H1 (cell line): Measurements from ENCODE around the gene TBX21. TPM values are rescaled to one million over a fixed set of nuclear protein-coding genes. Genes with fewer than 3 reads are reported as not detected.
A peak's percentile ranks its signal among the peaks of the same experiment; 100 is the strongest.

Source experiments
- CTCF ChIA-PET: fragments of 300-600 bp; sonication (Branson Sonifier 250); formaldehyde crosslinking; loops from one replicate; lab custom pipeline; 2021; ENCODE audit not compliant: partially characterized antibody; lab: Charles Lee
- POLR2A ChIA-PET: fragments of 300-600 bp; sonication (Branson Sonifier 250); formaldehyde crosslinking; loops from one replicate; lab custom pipeline; 2021; ENCODE audit warnings: inconsistent platforms; ENCODE audit not compliant: partially characterized antibody; lab: Charles Lee
- DNase-seq, 2 experiments: peaks; one replicate each; pipeline versions ENCODE4 v3.0.0 to v3.0.0-alpha.2; 2010 to 2022; ENCODE audit warnings: low spot score in 2 of 2, low read depth in 1 of 2, mixed read lengths in 1 of 2
- FAIRE-seq: peaks from 2 replicates; lab custom pipeline; 2011; peaks lifted over from hg19 to GRCh38; lab: Jason Lieb, UNC
- H2AFZ ChIP-seq: 2 replicates; pipeline ENCODE4 v1.8.1; 2012; ENCODE audit warnings: low read length, inconsistent platforms
- H2AK5ac ChIP-seq: 2 replicates; pipeline ENCODE4 v1.6.1; 2013; ENCODE audit warnings: low read depth, low read length
- H2BK120ac ChIP-seq: replicated peaks from 2 replicates; pipeline ENCODE3; 2013; ENCODE audit warnings: low read depth, low read length, inconsistent platforms
- H2BK12ac ChIP-seq: 2 replicates; pipeline ENCODE4 v1.6.1; 2013; ENCODE audit warnings: low read depth, low read length
- H2BK15ac ChIP-seq: 2 replicates; pipeline ENCODE4 v1.6.1; 2013; ENCODE audit warnings: low read length
- H2BK20ac ChIP-seq: 2 replicates; pipeline ENCODE4 v1.6.1; 2013; ENCODE audit warnings: low read length
- H2BK5ac ChIP-seq: 2 replicates; pipeline ENCODE4 v1.6.1; 2013; ENCODE audit warnings: low read depth, low read length
- H3K14ac ChIP-seq: 2 replicates; pipeline ENCODE4 v1.6.1; 2013; ENCODE audit warnings: inconsistent platforms; ENCODE audit not compliant: insufficient read length
- H3K18ac ChIP-seq: 2 replicates; pipeline ENCODE4 v1.6.1; 2013; ENCODE audit warnings: low read length; ENCODE audit errors: extremely low read depth
- H3K23ac ChIP-seq: 2 replicates; pipeline ENCODE4 v1.6.1; 2013; ENCODE audit warnings: inconsistent platforms; ENCODE audit not compliant: insufficient read length
- H3K23me2 ChIP-seq: 2 replicates; pipeline ENCODE4 v1.6.1; 2013; ENCODE audit warnings: low read depth, low read length
- H3K27ac ChIP-seq: 2 replicates; pipeline ENCODE4 v1.6.1; 2011; ENCODE audit warnings: low read depth, low read length, inconsistent platforms
- H3K27me3 ChIP-seq, 4 experiments: replicated peaks in 1 of 4; 1 replicate in 1 of 4; 2 replicates in 3 of 4; pipeline versions ENCODE4 v1.6.1 to v1.8.1; 2011 to 2013; ENCODE audit warnings: low read length in 3 of 4, mild to moderate bottlenecking in 3 of 4, inconsistent platforms in 2 of 4, mixed read lengths in 2 of 4, moderate library complexity in 1 of 4; ENCODE audit not compliant: control insufficient read depth in 3 of 4, insufficient read depth in 3 of 4; ENCODE audit errors: extremely low read depth in 1 of 4
- H3K36me3 ChIP-seq, 4 experiments: 2 replicates each; pipeline versions ENCODE4 v1.6.1 to v1.8.1; 2011 to 2013; ENCODE audit warnings: mild to moderate bottlenecking in 4 of 4, low read length in 3 of 4, moderate library complexity in 2 of 4, control low read depth in 1 of 4, inconsistent platforms in 1 of 4; ENCODE audit not compliant: insufficient read depth in 4 of 4, control insufficient read depth in 2 of 4
- H3K4ac ChIP-seq: replicated peaks from 2 replicates; pipeline ENCODE3; 2013; ENCODE audit warnings: low read length, low read depth, mixed read lengths, inconsistent platforms; ENCODE audit not compliant: insufficient read length
- H3K4me1 ChIP-seq, 4 experiments: replicated peaks in 1 of 4; 1 replicate in 1 of 4; 2 replicates in 3 of 4; pipeline versions ENCODE4 v1.6.1 to v1.8.1; 2011 to 2013; ENCODE audit warnings: low read length in 3 of 4, inconsistent platforms in 2 of 4, mixed read lengths in 1 of 4; ENCODE audit not compliant: insufficient read depth in 4 of 4, control insufficient read depth in 3 of 4
- H3K4me2 ChIP-seq, 2 experiments: 2 replicates each; pipeline versions ENCODE4 v1.6.1 to v1.8.1; 2011 to 2013; ENCODE audit warnings: low read depth in 2 of 2, low read length in 2 of 2, control low read depth in 1 of 2, inconsistent platforms in 1 of 2, mild to moderate bottlenecking in 1 of 2; ENCODE audit not compliant: insufficient read depth in 1 of 2
- H3K4me3 ChIP-seq, 4 experiments: fragments of 200-600, 300-600 bp in 1 of 4; sonication (generic), shearing (Covaris generic), sonication (Bioruptor Twin) in 1 of 4; 2 replicates each; pipeline versions ENCODE4 v1.5.1 to v1.8.1; 2011 to 2016; ENCODE audit warnings: low read length in 4 of 4, low read depth in 3 of 4, control low read depth in 2 of 4, inconsistent platforms in 2 of 4, mild to moderate bottlenecking in 2 of 4, mixed read lengths in 1 of 4, moderate library complexity in 1 of 4; ENCODE audit not compliant: insufficient read depth in 2 of 4; ENCODE audit errors: extremely low read depth in 1 of 4
- H3K56ac ChIP-seq: replicated peaks from 2 replicates; pipeline ENCODE3; 2013; ENCODE audit warnings: low read depth, mild to moderate bottlenecking, mixed read lengths, low read length, inconsistent platforms; ENCODE audit not compliant: insufficient read length
- H3K79me1 ChIP-seq: 2 replicates; pipeline ENCODE4 v1.6.1; 2013; ENCODE audit warnings: low read depth, low read length, control low read depth
- H3K79me2 ChIP-seq, 2 experiments: 2 replicates each; pipeline versions ENCODE4 v1.6.1 to v1.8.1; 2012 to 2013; ENCODE audit warnings: low read length in 2 of 2, mild to moderate bottlenecking in 2 of 2, inconsistent platforms in 1 of 2; ENCODE audit not compliant: insufficient read depth in 2 of 2, control insufficient read depth in 1 of 2
- H3K9ac ChIP-seq, 4 experiments: replicated peaks in 1 of 4; 1 replicate in 1 of 4; 2 replicates in 3 of 4; pipeline versions ENCODE4 v1.6.1 to v1.8.1; 2011 to 2013; ENCODE audit warnings: low read depth in 3 of 4, low read length in 3 of 4, control low read depth in 2 of 4, mild to moderate bottlenecking in 2 of 4, moderate library complexity in 2 of 4, inconsistent platforms in 1 of 4; ENCODE audit errors: extremely low read depth in 1 of 4
- H3K9me3 ChIP-seq, 2 experiments: 2 replicates each; pipeline versions ENCODE4 v1.6.1 to v1.8.1; 2012 to 2013; ENCODE audit warnings: mild to moderate bottlenecking in 2 of 2, moderate library complexity in 2 of 2, control low read depth in 1 of 2, inconsistent platforms in 1 of 2, low read depth in 1 of 2, low read length in 1 of 2, mixed read lengths in 1 of 2; ENCODE audit not compliant: insufficient read depth in 2 of 2
- H4K20me1 ChIP-seq, 2 experiments: replicated peaks in 1 of 2; 2 replicates each; pipeline versions ENCODE3 to v1.8.1; 2011 to 2013; ENCODE audit warnings: inconsistent platforms in 2 of 2, low read length in 2 of 2, mild to moderate bottlenecking in 1 of 2; ENCODE audit not compliant: insufficient read depth in 2 of 2, control insufficient read depth in 1 of 2
- H4K5ac ChIP-seq: 2 replicates; pipeline ENCODE4 v1.6.1; 2013; ENCODE audit warnings: low read length, low read depth, mixed read lengths, inconsistent platforms; ENCODE audit not compliant: insufficient read length
- H4K8ac ChIP-seq: 2 replicates; pipeline ENCODE4 v1.8.0; 2013; ENCODE audit warnings: mild to moderate bottlenecking, moderate library complexity, low read length, inconsistent platforms; ENCODE audit not compliant: insufficient read depth; ENCODE audit errors: extremely low read depth
- H4K91ac ChIP-seq: replicated peaks from 2 replicates; pipeline ENCODE3; 2013; ENCODE audit warnings: low read length, mixed read lengths, inconsistent platforms; ENCODE audit not compliant: insufficient read length
- CREB1 ChIP-seq: IDR thresholded peaks from 2 replicates; pipeline ENCODE4 v1.6.1; 2012; ENCODE audit warnings: inconsistent platforms
- POLR2A ChIP-seq, 2 experiments: IDR thresholded peaks; 1 replicate in 1 of 2; 2 replicates in 1 of 2; pipeline ENCODE4 v1.6.1; 2011; ENCODE audit warnings: low read depth in 2 of 2, low read length in 2 of 2, mild to moderate bottlenecking in 2 of 2; ENCODE audit errors: control extremely low read depth in 1 of 2
- POLR2AphosphoS5 ChIP-seq: IDR thresholded peaks from 2 replicates; pipeline ENCODE4 v1.6.1; 2011; ENCODE audit warnings: low read depth, low read length
- TCF12 ChIP-seq: IDR thresholded peaks from 2 replicates; pipeline ENCODE4 v1.6.1; 2011; ENCODE audit warnings: low read depth, mild to moderate bottlenecking, low read length
- WGBS, 2 experiments: shearing (Covaris generic) in 1 of 2; methylation state at CpG; one replicate each; pipeline versions ENCODE4 v1.1.6 to v1.1.7; 2013 to 2015; ENCODE audit warnings: low lambda C conversion rate in 2 of 2, mixed read lengths in 2 of 2, inconsistent platforms in 1 of 2, low coverage in 1 of 2, missing lambda C conversion rate in 1 of 2; ENCODE audit not compliant: insufficient replicate concordance in 2 of 2, insufficient coverage in 1 of 2, insufficient read length in 1 of 2; ENCODE audit errors: extremely low coverage in 1 of 2, missing lambda C conversion rate in 1 of 2; 5-methylcytosine and 5-hydroxymethylcytosine counted together
- polyA plus RNA-seq, 7 experiments: library from polyadenylated mRNA; depleted of rRNA in 3 of 7; stranded (reverse) in 5 of 7; unstranded in 2 of 7; fragments of >200 nt in 5 of 7; fragments of 200-250 nt in 2 of 7; gene quantifications; 1 replicate in 5 of 7; 2 replicates in 1 of 7; 4 replicates in 1 of 7; pipeline versions ENCODE4 v1.2.1 to v1.2.3, GENCODE V29; 2011 to 2013; ENCODE audit warnings: missing spikeins in 2 of 7, mixed read lengths in 2 of 7
- total RNA-seq: library from RNA; stranded (reverse); fragmentation: NEBNext Ultra II Directional; extraction: Animal tissue kit (Norgen Biotek cat#: 25700); gene quantifications from 2 replicates; pipeline ENCODE4 v1.2.1, GENCODE V29; 2021

Gene TBX21
- total and polyA plus RNA-seq, 2 of the 8 experiments (the other 6 are each of a cell fraction or from before 2014, with no cell fraction given), result not detected

DNA sequence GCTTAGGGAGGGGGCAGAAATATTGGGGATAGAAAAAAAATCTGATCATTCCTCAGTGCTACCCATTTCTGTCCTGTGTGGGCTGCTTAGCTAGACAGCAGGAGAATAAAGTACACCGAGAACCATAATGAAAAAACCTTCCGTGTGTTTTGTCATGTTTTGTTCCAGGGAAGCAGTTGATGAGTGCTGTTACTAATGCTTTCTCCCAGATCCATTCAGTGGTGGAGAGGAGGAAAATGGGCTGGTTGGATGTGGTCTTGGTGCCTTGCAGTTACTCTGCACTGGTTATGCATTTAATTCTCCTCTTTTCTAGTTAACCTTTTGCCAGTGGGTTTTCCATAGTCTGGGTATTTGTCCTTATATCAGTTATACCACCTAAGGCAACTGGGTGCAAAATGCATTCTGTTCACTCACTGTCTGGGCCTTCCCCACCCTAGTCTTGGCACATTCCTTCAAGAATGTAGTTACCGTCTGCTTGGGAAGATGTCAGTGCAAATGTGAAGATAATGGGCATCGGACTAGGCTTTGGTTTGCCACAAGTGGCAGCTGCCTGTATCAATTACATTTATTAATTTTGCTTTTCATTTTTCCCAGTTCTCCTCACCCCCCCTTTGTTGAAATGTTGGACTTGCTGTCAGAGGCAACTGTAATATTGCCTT lies 48.4 kb upstream of the TBX21 start:
- no peak overlapping the region for H2AK5ac ChIP-seq
- H2BK5ac ChIP-seq, result no peak overlapping the region
- H3K18ac ChIP-seq, result no peak overlapping the region
- H2BK120ac ChIP-seq, result no peak overlapping the region
- no peaks in the 10 kb centered on the region for H3K79me2 ChIP-seq
- ChIA-PET CTCF (interaction anchor here (0.6 to 2.0 kb wide), 7 partner anchors 8 to 1473 kb away, joined by 3 to 8 read pairs (median 3); no protein-coding TSS in a partner anchor), POLR2A (interaction anchor here (0.6 to 46.3 kb wide), 9 partner anchors 3 to 1815 kb away, joined by 3 to 1575 read pairs (median 4); partner anchors contain the start of genes KPNB1 and TBKBP1)
- DNase-seq (no peak), FAIRE-seq (no peak)
- H3K4me3 ChIP-seq, result no peak overlapping the region
- no peaks in the 10 kb centered on the region for H3K27me3 ChIP-seq
- H3K23ac ChIP-seq, result no peak overlapping the region
- no peaks in the 10 kb centered on the region for H3K23me2 ChIP-seq
- no peak overlapping the region for H2BK12ac ChIP-seq
- no peak overlapping the region for H2BK15ac ChIP-seq
- H3K36me3 ChIP-seq, result peaks cover 27 to 57% (median 39%) of the 10 kb centered on the region in 4 experiments
- peaks cover 2 to 11% (median 5%) of the 10 kb centered on the region in 4 experiments; a peak in 5 of 7 replicates for H3K4me1 ChIP-seq
- H3K4ac ChIP-seq, result no peak overlapping the region
- TF ChIP-seq POLR2A (IDR thresholded peaks at IDR 0.05; ENCODE audit: control extremely low read depth in 1 of 2, low read depth in 2 of 2, low read length in 2 of 2) (peak; percentile 22 to 60), TCF12 (no peak), POLR2AphosphoS5 (peak; percentile 38; the same call in 1 of the 2 replicates), CREB1 (no peak)
- peak overlapping the region in 1 of 4 experiments; percentile 24; a peak in 1 of 7 replicates for H3K9ac ChIP-seq
- 90% methylated on average over 4 of the region's 4 CpGs; no CpG with 5 or more reads in 1 of the 2 experiments for WGBS, 2 experiments
- H4K8ac ChIP-seq, result no peak overlapping the region
- no peak overlapping the region for H3K14ac ChIP-seq
- H4K91ac ChIP-seq, result no peak overlapping the region
- H4K5ac ChIP-seq, result no peak overlapping the region
- no peaks in the 10 kb centered on the region for H3K9me3 ChIP-seq
- H3K56ac ChIP-seq, result no peak overlapping the region
- no peak overlapping the region for H2BK20ac ChIP-seq
- peaks cover 0 to 7% of the 10 kb centered on the region in 2 experiments for H4K20me1 ChIP-seq
- no peak overlapping the region for H3K4me2 ChIP-seq
- H3K79me1 ChIP-seq, result no peaks in the 10 kb centered on the region
- no peak overlapping the region for H2AFZ ChIP-seq
- H3K27ac ChIP-seq, result no peak overlapping the region
